Spleen (tissue), 11 donors: ENCODE data around the gene MFNG. TPM values are rescaled to one million over a fixed set of nuclear protein-coding genes. Genes with fewer than 3 reads are reported as not detected.
A peak's percentile ranks its signal among the peaks of the same experiment; 100 is the strongest.

Source experiments
- DNase-seq: peaks from one replicate; pipeline ENCODE4 v3.0.0-alpha.2; 2020
- H3K27ac ChIP-seq, 8 donors: fragments of 200-600 bp; sonication (generic) in 7 of 8; 1 replicate in 4 of 8; 2 replicates in 4 of 8; pipeline versions ENCODE4 v1.5.0 to v1.8.0; 2016 to 2021; ENCODE audit warnings: inconsistent platforms in 4 of 8, mild to moderate bottlenecking in 4 of 8, moderate library complexity in 1 of 8
- H3K27me3 ChIP-seq, 7 donors: fragments of 200-600 bp; sonication (generic) in 6 of 7; replicated peaks in 1 of 7; 1 replicate in 4 of 7; 2 replicates in 3 of 7; pipeline versions ENCODE4 v1.5.0 to v1.8.0; 2016 to 2021; ENCODE audit warnings: inconsistent platforms in 3 of 7, mild to moderate bottlenecking in 1 of 7
- H3K36me3 ChIP-seq, 6 donors: fragments of 200-600 bp; sonication (generic) in 5 of 6; 1 replicate in 4 of 6; 2 replicates in 2 of 6; pipeline versions ENCODE4 v1.5.0 to v1.8.0; 2016 to 2021; ENCODE audit warnings: inconsistent platforms in 2 of 6
- H3K4me1 ChIP-seq, 6 donors: fragments of 200-600 bp; sonication (generic) in 5 of 6; 1 replicate in 3 of 6; 2 replicates in 3 of 6; pipeline versions ENCODE4 v1.5.0 to v1.8.0; 2016 to 2021; ENCODE audit warnings: inconsistent platforms in 3 of 6
- H3K4me3 ChIP-seq, 8 donors: fragments of 200-600 bp; sonication (generic) in 7 of 8; 1 replicate in 4 of 8; 2 replicates in 4 of 8; pipeline versions ENCODE4 v1.5.0 to v1.8.0; 2016 to 2021; ENCODE audit warnings: inconsistent platforms in 4 of 8, mild to moderate bottlenecking in 4 of 8, moderate library complexity in 2 of 8
- H3K9me3 ChIP-seq, 8 donors: fragments of 200-600 bp; sonication (generic) in 7 of 8; 1 replicate in 4 of 8; 2 replicates in 4 of 8; pipeline versions ENCODE4 v1.5.0 to v1.8.0; 2016 to 2021; ENCODE audit warnings: inconsistent platforms in 4 of 8
- POLR2A ChIP-seq, 3 donors: fragments of 450-650 bp; IDR thresholded peaks; one replicate each; pipeline ENCODE4 v1.5.1; 2017; ENCODE audit warnings: antibody characterized with exemption in 3 of 3, mild to moderate bottlenecking in 1 of 3
- POLR2AphosphoS5 ChIP-seq, 3 donors: sonication (generic); formaldehyde crosslinking; IDR thresholded peaks; one replicate each; pipeline ENCODE4 v1.5.1; 2017; ENCODE audit warnings: antibody characterized with exemption in 3 of 3
- WGBS, 5 donors: extraction: QIAGEN DNeasy Blood & Tissue Kit in 3 of 5; methylation state at CpG; one replicate each; pipeline versions ENCODE4 v1.1.5 to v1.1.7; 2013 to 2018; 5-methylcytosine and 5-hydroxymethylcytosine counted together
- intact Hi-C: fragments of 100-400 bp; cut with DNase I; formaldehyde crosslinking; loops from one replicate; pipeline ENCODE4 v1.15.0; 2023; ENCODE audit warnings: low total_unique reads
- polyA plus RNA-seq, 3 donors: library from polyadenylated mRNA; stranded (reverse); fragments of 200-250 nt; gene quantifications; one replicate each; pipeline ENCODE4 v1.2.1, GENCODE V29; 2013
- total RNA-seq, 7 donors: library from RNA; depleted of rRNA in 3 of 7; stranded (reverse); fragments of >200 nt in 3 of 7; fragmentation: NEBNext Ultra II Directional in 4 of 7; extraction: Animal tissue kit (Norgen Biotek cat#: 25700) in 4 of 7; gene quantifications; one replicate each; pipeline versions ENCODE4 v1.1.0 to v1.2.1, GENCODE V29; 2016 to 2021
- TF ChIP-seq, protein P1 (sequence below), 11 experiments: fragments of 200-600 bp in 7 of 11; fragments of 450-650 bp in 4 of 11; sonication (generic) in 4 of 11; IDR thresholded peaks in 8 of 11; conservative IDR thresholded peaks in 3 of 11; 1 replicate in 7 of 11; 2 replicates in 4 of 11; pipeline versions ENCODE4 v1.4.0 to v1.8.0; 2016 to 2021; ENCODE audit warnings: antibody characterized with exemption in 11 of 11, inconsistent platforms in 4 of 11, mild to moderate bottlenecking in 1 of 11
- donor health status: healthy with polysubstance abuse.
- donor health status: DM: no; HTN: no; CAD: no; lungs with moderate emphysema.
- donor health status: DM: no; HTN: no; CAD: no.
- donor health status: Bipolar disorder and iron deficiency.
- donor health status: healthy.
- donor health status: DM: no; HTN: no; CAD: no.
- donor health status: DM: yes; HTN: yes; CAD: no.

The MFNG gene
- total and polyA plus RNA-seq, 10 donors = 38.7 to 138 (median 96.6) TPM

DNA sequence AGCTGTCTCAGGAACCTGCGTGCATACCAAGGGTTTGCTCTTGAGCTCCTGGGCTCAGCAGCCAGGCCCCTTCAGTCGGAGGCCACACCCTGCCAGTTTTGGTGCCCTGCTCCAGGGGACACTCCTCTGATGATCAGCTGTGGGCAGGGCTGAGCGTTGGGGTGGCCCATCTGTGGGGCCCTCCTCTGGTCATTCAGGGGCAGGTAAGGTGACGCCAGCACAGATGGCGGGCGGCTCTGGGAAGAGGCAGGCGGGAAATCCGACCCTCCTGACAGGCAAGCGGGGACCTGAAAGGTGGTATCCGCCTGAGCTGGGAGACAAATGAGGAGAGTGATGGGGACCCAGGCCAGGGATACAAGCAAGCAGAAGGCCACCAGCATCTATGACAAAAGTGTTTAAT is 3.8 kb upstream of the MFNG start:
- peaks cover 7 to 39% (median 22%) of the 10 kb centered on the region in 6 donors for H3K4me1 ChIP-seq
- no peak for DNase-seq
- no peak overlapping the region for H3K4me3 ChIP-seq
- TF ChIP-seq, protein P1, sequence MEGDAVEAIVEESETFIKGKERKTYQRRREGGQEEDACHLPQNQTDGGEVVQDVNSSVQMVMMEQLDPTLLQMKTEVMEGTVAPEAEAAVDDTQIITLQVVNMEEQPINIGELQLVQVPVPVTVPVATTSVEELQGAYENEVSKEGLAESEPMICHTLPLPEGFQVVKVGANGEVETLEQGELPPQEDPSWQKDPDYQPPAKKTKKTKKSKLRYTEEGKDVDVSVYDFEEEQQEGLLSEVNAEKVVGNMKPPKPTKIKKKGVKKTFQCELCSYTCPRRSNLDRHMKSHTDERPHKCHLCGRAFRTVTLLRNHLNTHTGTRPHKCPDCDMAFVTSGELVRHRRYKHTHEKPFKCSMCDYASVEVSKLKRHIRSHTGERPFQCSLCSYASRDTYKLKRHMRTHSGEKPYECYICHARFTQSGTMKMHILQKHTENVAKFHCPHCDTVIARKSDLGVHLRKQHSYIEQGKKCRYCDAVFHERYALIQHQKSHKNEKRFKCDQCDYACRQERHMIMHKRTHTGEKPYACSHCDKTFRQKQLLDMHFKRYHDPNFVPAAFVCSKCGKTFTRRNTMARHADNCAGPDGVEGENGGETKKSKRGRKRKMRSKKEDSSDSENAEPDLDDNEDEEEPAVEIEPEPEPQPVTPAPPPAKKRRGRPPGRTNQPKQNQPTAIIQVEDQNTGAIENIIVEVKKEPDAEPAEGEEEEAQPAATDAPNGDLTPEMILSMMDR (IDR thresholded peaks at IDR 0.05 in 8 of 11, conservative IDR thresholded peaks at IDR 0.05 in 3 of 11) = no peak
- TF ChIP-seq POLR2A (IDR thresholded peaks at IDR 0.05) = no peak
- TF ChIP-seq POLR2AphosphoS5 (IDR thresholded peaks at IDR 0.05) = no peak
- intact Hi-C loops = no loop called here
- no peaks in the 10 kb centered on the region for H3K27me3 ChIP-seq
- no peaks in the 10 kb centered on the region for H3K9me3 ChIP-seq
- peaks cover 0 to 12% (median 0%) of the 10 kb centered on the region in 6 donors for H3K36me3 ChIP-seq
- H3K27ac ChIP-seq = no peak overlapping the region
- 91 to 99% (median 95%) methylated on average over 9 to 10 of the region's 10 CpGs for WGBS, 5 donors

DNA sequence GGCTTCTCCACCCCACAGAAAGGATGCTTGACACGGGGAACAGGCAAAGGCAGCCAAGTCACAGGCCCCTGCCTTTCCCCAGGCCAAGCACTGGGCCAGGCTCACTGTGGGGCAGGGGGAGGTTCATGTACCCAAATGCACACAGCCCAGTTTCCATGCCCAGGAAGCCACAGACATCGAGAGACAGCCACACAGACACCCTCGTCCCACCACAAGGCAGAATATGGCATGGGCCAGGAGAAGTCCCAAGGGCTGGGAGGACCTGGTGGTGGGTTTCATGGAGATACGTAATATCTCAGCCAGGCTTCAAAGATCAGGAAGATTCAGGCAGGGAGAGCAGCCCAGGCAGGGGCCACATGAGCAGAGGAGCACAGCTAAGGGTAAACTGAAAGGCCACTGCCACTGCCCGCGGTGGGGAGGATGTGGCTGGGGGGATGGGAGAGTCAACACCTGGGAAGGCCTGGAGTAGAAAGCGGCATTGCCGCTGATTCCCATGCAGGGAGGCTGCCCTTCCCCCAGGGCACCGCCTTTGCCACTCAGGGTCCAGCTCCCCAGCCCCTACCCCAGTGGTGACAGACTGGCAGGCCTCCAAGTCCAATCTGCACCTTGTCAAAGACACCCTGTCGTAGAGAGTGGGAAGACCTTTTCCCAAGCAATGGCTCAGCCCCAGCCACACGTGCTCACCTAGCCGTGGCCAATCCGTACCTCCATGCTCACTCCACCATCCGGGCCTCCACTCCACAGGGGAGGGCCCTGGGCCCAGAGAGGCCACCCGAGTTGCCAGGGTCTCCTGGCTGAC is 2.4 kb upstream of the MFNG start:
- H3K9me3 ChIP-seq = no peaks in the 10 kb centered on the region
- intact Hi-C loops = no loop called here

DNA sequence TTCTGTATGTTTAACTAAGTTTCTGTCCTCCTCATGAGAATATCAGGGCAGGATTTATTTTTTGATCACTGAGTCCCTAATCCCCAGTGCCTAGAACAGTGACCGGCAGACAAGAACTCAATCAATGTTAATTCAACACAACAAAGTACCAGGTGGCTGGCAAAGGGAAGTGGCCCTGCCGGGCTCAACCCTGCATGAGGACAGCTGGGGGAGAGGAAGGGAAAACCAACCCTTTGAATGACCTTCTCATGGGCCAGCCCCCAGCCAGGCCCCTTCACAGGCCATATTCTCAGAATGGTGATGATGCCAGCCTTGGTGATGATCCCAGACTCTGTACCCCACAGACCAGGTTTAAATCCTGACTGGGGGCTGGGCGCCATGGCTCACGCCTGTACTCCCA is 1.4 kb upstream of the MFNG start:
- intact Hi-C loops = no loop called here
- H3K27ac ChIP-seq = peak overlapping the region in 3 of 8 donors; percentile 93 to 98 (median 95)
- no peak for TF ChIP-seq POLR2A (IDR thresholded peaks at IDR 0.05)
- TF ChIP-seq, protein P1 (IDR thresholded peaks at IDR 0.05 in 8 of 11, conservative IDR thresholded peaks at IDR 0.05 in 3 of 11) = no peak
- no peak for TF ChIP-seq POLR2AphosphoS5 (IDR thresholded peaks at IDR 0.05)
- no peaks in the 10 kb centered on the region for H3K9me3 ChIP-seq
- WGBS, 5 donors = 56 to 62% (median 61%) methylated on average over 4 of the region's 4 CpGs
- H3K27me3 ChIP-seq = no peaks in the 10 kb centered on the region
- peaks cover 15 to 55% (median 41%) of the 10 kb centered on the region in 6 donors for H3K4me1 ChIP-seq
- no peak for DNase-seq
- no peak overlapping the region for H3K4me3 ChIP-seq
- peaks cover 0 to 17% (median 0%) of the 10 kb centered on the region in 6 donors for H3K36me3 ChIP-seq

More for the DNA sequence above, 2.4 kb upstream of the MFNG start:
- H3K4me3 ChIP-seq = no peak overlapping the region
- H3K27me3 ChIP-seq = no peaks in the 10 kb centered on the region
- 75 to 85% (median 85%) methylated on average over 8 to 15 of the region's 15 CpGs for WGBS, 5 donors
- peaks cover 11 to 53% (median 31%) of the 10 kb centered on the region in 6 donors for H3K4me1 ChIP-seq
- DNase-seq = no peak
- no peak for TF ChIP-seq POLR2A (IDR thresholded peaks at IDR 0.05)
- TF ChIP-seq, protein P1 (IDR thresholded peaks at IDR 0.05 in 8 of 11, conservative IDR thresholded peaks at IDR 0.05 in 3 of 11) = no peak
- no peak for TF ChIP-seq POLR2AphosphoS5 (IDR thresholded peaks at IDR 0.05)
- H3K36me3 ChIP-seq = peaks cover 0 to 12% (median 0%) of the 10 kb centered on the region in 6 donors
- H3K27ac ChIP-seq = no peak overlapping the region

DNA sequence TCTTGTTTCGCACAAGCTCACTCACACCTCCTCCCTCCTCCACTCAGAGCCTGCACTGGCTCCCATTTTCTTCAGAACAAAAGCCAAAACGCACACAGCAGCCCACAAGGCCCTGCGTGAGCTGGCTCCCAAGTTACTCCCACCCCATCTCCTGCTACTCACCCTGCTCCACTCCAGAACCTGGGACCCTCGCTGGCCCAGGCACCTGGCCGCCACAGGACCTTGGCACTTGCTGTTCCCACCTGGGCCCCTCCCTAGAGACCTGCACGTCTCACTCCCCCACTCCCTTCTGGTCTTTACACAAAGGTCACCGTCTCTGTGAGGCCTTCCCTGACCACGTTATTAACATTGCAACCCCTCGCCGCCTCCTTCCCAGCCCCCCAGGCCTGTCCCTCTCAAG is 945 bp upstream of the MFNG start:
- TF ChIP-seq POLR2A (IDR thresholded peaks at IDR 0.05) (no peak), POLR2AphosphoS5 (IDR thresholded peaks at IDR 0.05) (no peak)
- TF ChIP-seq, protein P1 (IDR thresholded peaks at IDR 0.05 in 8 of 11, conservative IDR thresholded peaks at IDR 0.05 in 3 of 11) = no peak
- H3K4me1 ChIP-seq = peaks cover 15 to 60% (median 45%) of the 10 kb centered on the region in 6 donors
- no peaks in the 10 kb centered on the region for H3K9me3 ChIP-seq
- 72 to 82% (median 78%) methylated on average over 10 of the region's 10 CpGs for WGBS, 5 donors
- no peak for DNase-seq
- peak overlapping the region in 6 of 8 donors; percentile 86 to 98 (median 94) for H3K27ac ChIP-seq
- intact Hi-C loops = no loop called here
- peak overlapping the region in 2 of 8 donors; percentile 88 to 92 for H3K4me3 ChIP-seq
- no peaks in the 10 kb centered on the region for H3K27me3 ChIP-seq
- peaks cover 0 to 19% (median 0%) of the 10 kb centered on the region in 6 donors for H3K36me3 ChIP-seq
